MM.1S (cell line): Measurements from ENCODE around the gene KYNU.

Source experiments
- DNase-seq: peaks from one replicate; pipeline ENCODE4 v3.0.0-alpha.2; 2015
- H2AFZ ChIP-seq: fragments of 300-600 bp; sonication (generic); 2 replicates; pipeline ENCODE4 v1.6.0; 2016; ENCODE audit warnings: antibody characterized with exemption, low read length
- H3F3A ChIP-seq: fragments of 300-600 bp; sonication (generic); 2 replicates; pipeline ENCODE4 v1.6.1; 2016; ENCODE audit warnings: mild to moderate bottlenecking, antibody characterized with exemption, low read length, moderate library complexity, mixed read lengths; ENCODE audit not compliant: insufficient read depth
- H3K27ac ChIP-seq: fragments of 300-600 bp; sonication (generic); 2 replicates; pipeline ENCODE4 v1.5.1; 2016; ENCODE audit warnings: mild to moderate bottlenecking, low read length
- H3K27me3 ChIP-seq: fragments of 300-600 bp; sonication (generic); replicated peaks from 2 replicates; pipeline ENCODE4 v1.6.0; 2016; ENCODE audit warnings: low read length; ENCODE audit not compliant: insufficient read depth
- H3K36me3 ChIP-seq: fragments of 300-600 bp; sonication (generic); replicated peaks from 2 replicates; pipeline ENCODE4 v1.6.1; 2016; ENCODE audit warnings: mild to moderate bottlenecking, low read length, mixed read lengths; ENCODE audit not compliant: insufficient read depth
- H3K4me1 ChIP-seq: fragments of 300-600 bp; sonication (generic); 2 replicates; pipeline ENCODE4 v1.6.1; 2016; ENCODE audit warnings: low read length, mixed read lengths
- H3K4me2 ChIP-seq: fragments of 300-600 bp; sonication (generic); 2 replicates; pipeline ENCODE4 v1.6.0; 2016; ENCODE audit warnings: low read depth, low read length
- H3K4me3 ChIP-seq: fragments of 300-600 bp; sonication (generic); 2 replicates; pipeline ENCODE4 v1.5.1; 2016; ENCODE audit warnings: low read length, mixed read lengths
- H3K79me2 ChIP-seq: fragments of 300-600 bp; sonication (generic); 2 replicates; pipeline ENCODE4 v1.6.1; 2016; ENCODE audit warnings: mixed run types, low read length, mixed read lengths
- H3K9ac ChIP-seq: fragments of 300-600 bp; sonication (generic); 2 replicates; pipeline ENCODE4 v1.6.1; 2016; ENCODE audit warnings: low read length, mixed read lengths
- H3K9me2 ChIP-seq: fragments of 300-600 bp; sonication (generic); replicated peaks from 2 replicates; pipeline ENCODE4 v1.6.1; 2016; ENCODE audit warnings: mild to moderate bottlenecking, low read length, mixed read lengths; ENCODE audit not compliant: insufficient read depth
- H3K9me3 ChIP-seq: fragments of 300-600 bp; sonication (generic); replicated peaks from 2 replicates; pipeline ENCODE4 v1.6.1; 2016; ENCODE audit warnings: mild to moderate bottlenecking, low read length, mixed read lengths; ENCODE audit not compliant: insufficient read depth
- H4K20me1 ChIP-seq: fragments of 300-600 bp; sonication (generic); 2 replicates; pipeline ENCODE4 v1.6.1; 2016; ENCODE audit warnings: mild to moderate bottlenecking, low read length, moderate library complexity, mixed read lengths; ENCODE audit not compliant: insufficient read depth
- EZH2 ChIP-seq: fragments of 300-600 bp; sonication (generic); optimal IDR thresholded peaks from 2 replicates; pipeline ENCODE3; 2017; ENCODE audit warnings: low read depth, mild to moderate bottlenecking, antibody characterized with exemption, low read length, mixed read lengths
- EZH2phosphoT487 ChIP-seq: fragments of 300-600 bp; sonication (generic); IDR thresholded peaks from 2 replicates; pipeline ENCODE4 v1.6.1; 2018; ENCODE audit warnings: antibody characterized with exemption, low read length
- TF ChIP-seq, protein P1 (sequence below): fragments of 300-600 bp; sonication (generic); IDR thresholded peaks from 2 replicates; pipeline ENCODE4 v1.5.1; 2016; ENCODE audit warnings: antibody characterized with exemption, low read length, mixed read lengths

Gene KYNU

DNA sequence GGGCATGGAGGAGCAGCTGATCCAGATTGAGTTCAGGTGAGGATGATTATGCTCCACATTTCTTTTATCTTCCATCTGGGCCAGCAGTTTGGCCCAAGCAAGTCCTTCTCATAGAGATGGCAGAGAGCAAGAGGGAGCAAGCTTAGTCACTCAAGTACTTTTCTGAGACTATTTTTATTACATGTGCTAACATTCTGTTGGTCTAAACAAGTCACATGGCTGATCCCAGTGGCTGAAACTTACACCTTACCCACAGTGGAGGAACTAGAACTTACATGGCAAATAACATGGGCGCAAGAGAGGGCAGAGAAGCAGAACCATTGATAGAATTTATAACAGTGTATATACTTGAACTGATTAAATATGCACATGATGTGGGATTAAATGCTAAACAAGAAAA is 105.7 kb downstream of the KYNU start:
- Histone ChIP-seq H3K9me2 (no peaks in the 10 kb centered on the region), H3K4me3 (no peak overlapping the region), H3K27ac (no peak overlapping the region), H4K20me1 (no peaks in the 10 kb centered on the region), H3K27me3 (no peaks in the 10 kb centered on the region), H3K9me3 (no peaks in the 10 kb centered on the region), H3K36me3 (no peaks in the 10 kb centered on the region), H3K4me1 (no peaks in the 10 kb centered on the region), H2AFZ (peak overlapping the region; percentile 7; the same call in 1 of the 2 replicates), H3K9ac (no peak overlapping the region), H3K4me2 (no peak overlapping the region), H3K79me2 (no peaks in the 10 kb centered on the region), H3F3A (no peaks in the 10 kb centered on the region)
- TF ChIP-seq EZH2phosphoT487 = no peak
- TF ChIP-seq EZH2 = no peak
- no peak for DNase-seq

DNA sequence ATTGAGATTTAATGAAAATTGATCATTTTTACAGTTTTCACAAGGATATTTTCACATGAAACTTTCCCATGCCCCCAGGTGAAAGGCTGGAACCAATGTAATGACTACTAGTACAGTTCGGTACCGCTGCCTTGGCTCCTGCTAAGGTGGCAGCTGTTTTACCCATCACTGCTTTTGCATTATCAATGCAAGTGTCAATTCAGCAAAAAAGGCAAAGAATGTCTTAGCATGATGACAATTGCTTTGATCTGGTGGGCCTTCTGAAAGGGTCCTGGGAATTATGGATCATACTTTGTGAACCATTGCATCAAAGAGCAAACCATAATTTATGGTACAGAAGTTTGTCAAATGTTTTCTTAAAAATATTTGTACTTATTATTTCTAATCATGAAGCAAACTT is 107.2 kb downstream of the KYNU start:
- no peak overlapping the region for H3K4me2 ChIP-seq
- no peak overlapping the region for H3K9ac ChIP-seq
- no peaks in the 10 kb centered on the region for H4K20me1 ChIP-seq
- no peaks in the 10 kb centered on the region for H3F3A ChIP-seq
- no peak for DNase-seq
- H3K9me2 ChIP-seq = no peaks in the 10 kb centered on the region
- no peak for TF ChIP-seq EZH2phosphoT487
- TF ChIP-seq, protein P1, sequence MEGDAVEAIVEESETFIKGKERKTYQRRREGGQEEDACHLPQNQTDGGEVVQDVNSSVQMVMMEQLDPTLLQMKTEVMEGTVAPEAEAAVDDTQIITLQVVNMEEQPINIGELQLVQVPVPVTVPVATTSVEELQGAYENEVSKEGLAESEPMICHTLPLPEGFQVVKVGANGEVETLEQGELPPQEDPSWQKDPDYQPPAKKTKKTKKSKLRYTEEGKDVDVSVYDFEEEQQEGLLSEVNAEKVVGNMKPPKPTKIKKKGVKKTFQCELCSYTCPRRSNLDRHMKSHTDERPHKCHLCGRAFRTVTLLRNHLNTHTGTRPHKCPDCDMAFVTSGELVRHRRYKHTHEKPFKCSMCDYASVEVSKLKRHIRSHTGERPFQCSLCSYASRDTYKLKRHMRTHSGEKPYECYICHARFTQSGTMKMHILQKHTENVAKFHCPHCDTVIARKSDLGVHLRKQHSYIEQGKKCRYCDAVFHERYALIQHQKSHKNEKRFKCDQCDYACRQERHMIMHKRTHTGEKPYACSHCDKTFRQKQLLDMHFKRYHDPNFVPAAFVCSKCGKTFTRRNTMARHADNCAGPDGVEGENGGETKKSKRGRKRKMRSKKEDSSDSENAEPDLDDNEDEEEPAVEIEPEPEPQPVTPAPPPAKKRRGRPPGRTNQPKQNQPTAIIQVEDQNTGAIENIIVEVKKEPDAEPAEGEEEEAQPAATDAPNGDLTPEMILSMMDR = no peak
- no peak for TF ChIP-seq EZH2
- H3K36me3 ChIP-seq = no peaks in the 10 kb centered on the region
- H3K27ac ChIP-seq = no peak overlapping the region
- no peaks in the 10 kb centered on the region for H3K9me3 ChIP-seq
- H3K4me1 ChIP-seq = no peaks in the 10 kb centered on the region
- H3K27me3 ChIP-seq = no peaks in the 10 kb centered on the region
- H3K79me2 ChIP-seq = no peaks in the 10 kb centered on the region
- H2AFZ ChIP-seq = no peak overlapping the region
- no peak overlapping the region for H3K4me3 ChIP-seq

DNA sequence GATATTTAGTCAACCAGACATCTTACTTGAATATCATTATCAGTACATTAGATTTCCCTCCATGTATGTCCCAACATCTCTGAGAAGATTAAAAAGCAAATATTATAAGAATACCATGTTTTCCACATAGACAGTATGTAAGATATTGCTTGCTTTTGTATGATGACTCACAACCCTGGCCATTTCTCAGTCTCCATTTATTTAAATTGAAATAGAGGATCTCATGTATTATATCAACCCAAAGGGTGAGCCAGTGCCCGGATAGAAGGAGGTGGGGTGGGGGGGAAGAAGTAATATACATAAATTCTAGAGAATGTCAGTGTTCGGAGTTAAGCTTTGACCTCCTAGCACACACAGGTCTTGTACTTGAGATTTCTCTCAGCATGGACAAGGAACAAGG is 109.6 kb downstream of the KYNU start:
- Histone ChIP-seq H3K9me2 (no peaks in the 10 kb centered on the region), H3K4me3 (no peak overlapping the region), H3F3A (no peaks in the 10 kb centered on the region), H3K4me2 (no peak overlapping the region), H3K27ac (no peak overlapping the region), H2AFZ (no peak overlapping the region), H3K79me2 (no peaks in the 10 kb centered on the region), H3K9ac (no peak overlapping the region), H3K9me3 (no peaks in the 10 kb centered on the region), H3K36me3 (no peaks in the 10 kb centered on the region), H3K27me3 (no peaks in the 10 kb centered on the region), H3K4me1 (no peaks in the 10 kb centered on the region), H4K20me1 (no peaks in the 10 kb centered on the region)
- no peak for DNase-seq
- TF ChIP-seq, protein P1 = no peak
- no peak for TF ChIP-seq EZH2
- no peak for TF ChIP-seq EZH2phosphoT487

DNA sequence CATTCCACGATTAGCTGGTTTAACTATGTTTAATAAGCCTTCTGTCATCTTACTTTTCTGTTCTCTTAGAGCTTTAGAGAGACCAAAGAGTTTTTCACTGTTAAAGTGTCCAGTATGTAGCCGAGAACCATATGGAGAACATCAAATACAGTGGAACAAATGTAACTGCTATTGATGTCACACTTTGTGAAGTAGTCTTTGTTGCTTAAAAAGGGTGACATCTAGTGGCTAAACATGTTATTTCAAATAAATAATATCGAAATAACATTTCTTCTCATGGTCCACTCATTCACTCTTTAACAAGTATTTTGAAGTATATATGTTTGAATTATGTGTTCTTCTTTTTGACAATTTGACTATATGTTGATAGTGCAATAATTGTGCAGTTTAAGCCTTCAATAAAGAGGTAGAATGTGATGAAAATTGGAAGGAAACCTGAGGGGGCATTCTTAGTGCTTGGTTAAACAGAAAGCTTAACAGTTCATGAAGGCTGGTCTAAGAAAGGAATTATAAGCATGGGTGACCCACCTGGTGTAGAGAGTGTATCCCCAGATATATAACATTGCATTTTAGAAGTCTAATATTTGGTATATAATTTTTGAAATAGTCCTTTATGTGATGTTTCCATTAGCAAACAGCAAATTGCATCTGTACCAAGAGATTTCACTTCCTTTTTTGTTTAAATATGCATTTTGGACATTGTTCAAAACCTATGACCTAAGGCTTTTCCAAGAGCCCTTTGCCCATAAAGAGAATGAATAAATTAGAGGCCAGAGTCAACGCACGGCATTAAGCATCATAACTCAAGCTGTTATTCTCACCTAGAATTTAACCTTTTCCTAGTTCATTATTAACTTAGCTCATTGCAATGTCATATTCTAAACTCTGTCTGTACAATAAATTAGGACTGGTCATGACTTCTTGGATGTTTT is 112.1 kb downstream of the KYNU start:
- H3K4me2 ChIP-seq = peak overlapping the region; percentile 36; the same call in 1 of the 2 replicates

More for the DNA sequence above, 112.1 kb downstream of the KYNU start:
- H4K20me1 ChIP-seq = no peaks in the 10 kb centered on the region
- no peaks in the 10 kb centered on the region for H3K9me3 ChIP-seq
- no peak for TF ChIP-seq EZH2
- TF ChIP-seq, protein P1 = peak; percentile 63
- H3F3A ChIP-seq = no peaks in the 10 kb centered on the region
- H3K79me2 ChIP-seq = no peaks in the 10 kb centered on the region
- H2AFZ ChIP-seq = peak overlapping the region; percentile 49
- DNase-seq = peak; percentile 59
- no peak overlapping the region for H3K9ac ChIP-seq
- no peaks in the 10 kb centered on the region for H3K9me2 ChIP-seq
- H3K27me3 ChIP-seq = no peaks in the 10 kb centered on the region
- H3K4me1 ChIP-seq = no peaks in the 10 kb centered on the region
- no peaks in the 10 kb centered on the region for H3K36me3 ChIP-seq
- H3K27ac ChIP-seq = no peak overlapping the region; the same call in 1 of the 2 replicates
- H3K4me3 ChIP-seq = no peak overlapping the region
